Ascending aorta (tissue), 2 donors: Measurements from ENCODE around the gene TCERG1L. TPM values are rescaled to one million over a fixed set of nuclear protein-coding genes. Genes with fewer than 3 reads are reported as not detected.

Experiments used
- DNase-seq, 2 donors: peaks; one replicate each; pipeline ENCODE4 v3.0.0-alpha.2; 2019; ENCODE audit warnings: low spot score in 2 of 2
- H3K27ac ChIP-seq, 2 donors: fragments of 200-600 bp; sonication (generic); one replicate each; pipeline ENCODE4 v1.5.1; 2016 to 2017; ENCODE audit warnings: mild to moderate bottlenecking in 1 of 2
- H3K27me3 ChIP-seq: fragments of 200-600 bp; sonication (generic); one replicate; pipeline ENCODE4 v1.5.1; 2017
- H3K36me3 ChIP-seq, 2 donors: fragments of 200-600 bp; sonication (generic); one replicate each; pipeline ENCODE4 v1.5.1; 2016
- H3K4me1 ChIP-seq, 2 donors: fragments of 200-600 bp; sonication (generic); one replicate each; pipeline ENCODE4 v1.5.1; 2016 to 2017; ENCODE audit warnings: mild to moderate bottlenecking in 1 of 2
- H3K4me3 ChIP-seq, 2 donors: fragments of 200-600 bp; sonication (generic); one replicate each; pipeline ENCODE4 v1.5.1; 2016 to 2017; ENCODE audit warnings: mild to moderate bottlenecking in 1 of 2
- H3K9me3 ChIP-seq, 2 donors: fragments of 200-600 bp; sonication (generic); one replicate each; pipeline ENCODE4 v1.5.1; 2016
- CTCF ChIP-seq, 3 experiments: fragments of 200-600 bp in 2 of 3; fragments of 450-650 bp in 1 of 3; sonication (generic) in 2 of 3; IDR thresholded peaks; one replicate each; pipeline ENCODE4 v1.5.1; 2016 to 2019; ENCODE audit warnings: antibody characterized with exemption in 3 of 3, mild to moderate bottlenecking in 1 of 3, moderate library complexity in 1 of 3
- intact Hi-C: fragments of 100-400 bp; cut with DNase I; formaldehyde crosslinking; loops from one replicate; pipeline ENCODE4 v1.15.1; 2023
- total RNA-seq: library from RNA; depleted of rRNA; stranded (reverse); fragments of >200 nt; gene quantifications from one replicate; pipeline ENCODE4 v1.1.0, GENCODE V29; 2016

The TCERG1L gene
- total RNA-seq, 1 donor from 2014 or later = not detected

GRCh38 chr10:131099028-131099726, 212.3 kb downstream of the TCERG1L start:
- no peaks in the 10 kb centered on the region for H3K4me1 ChIP-seq
- DNase-seq = no peak
- no peak overlapping the region for H3K4me3 ChIP-seq
- no peaks in the 10 kb centered on the region for H3K9me3 ChIP-seq
- no peak for TF ChIP-seq CTCF (IDR thresholded peaks at IDR 0.05)
- H3K27ac ChIP-seq = no peak overlapping the region
- H3K36me3 ChIP-seq = no peaks in the 10 kb centered on the region
- H3K27me3 ChIP-seq = no peaks in the 10 kb centered on the region
- intact Hi-C loops = no loop called here

GRCh38 chr10:131098416-131098952, 213.0 kb downstream of the TCERG1L start:
- Histone ChIP-seq H3K27ac (no peak overlapping the region), H3K36me3 (no peaks in the 10 kb centered on the region), H3K4me3 (no peak overlapping the region), H3K27me3 (no peaks in the 10 kb centered on the region), H3K9me3 (no peaks in the 10 kb centered on the region), H3K4me1 (no peaks in the 10 kb centered on the region)
- intact Hi-C loops = no loop called here
- DNase-seq = no peak
- TF ChIP-seq CTCF (IDR thresholded peaks at IDR 0.05) = no peak

GRCh38 chr10:131096031-131096430, 215.5 kb downstream of the TCERG1L start:
- H3K4me3 ChIP-seq = no peak overlapping the region
- H3K36me3 ChIP-seq = no peaks in the 10 kb centered on the region
- H3K27ac ChIP-seq = no peak overlapping the region
- H3K4me1 ChIP-seq = no peaks in the 10 kb centered on the region
- no peak for TF ChIP-seq CTCF (IDR thresholded peaks at IDR 0.05)
- no peak for DNase-seq
- intact Hi-C loops = no loop called here
- H3K9me3 ChIP-seq = no peaks in the 10 kb centered on the region
- H3K27me3 ChIP-seq = no peaks in the 10 kb centered on the region

GRCh38 chr10:131095313-131095580, 216.3 kb downstream of the TCERG1L start:
- intact Hi-C loops = no loop called here
- H3K27me3 ChIP-seq = no peaks in the 10 kb centered on the region
- TF ChIP-seq CTCF (IDR thresholded peaks at IDR 0.05) = no peak
- no peak for DNase-seq
- H3K9me3 ChIP-seq = no peaks in the 10 kb centered on the region
- H3K4me1 ChIP-seq = no peaks in the 10 kb centered on the region
- no peak overlapping the region for H3K27ac ChIP-seq
- no peak overlapping the region for H3K4me3 ChIP-seq
- H3K36me3 ChIP-seq = no peaks in the 10 kb centered on the region

GRCh38 chr10:131094527-131095312, 216.8 kb downstream of the TCERG1L start:
- intact Hi-C loops = no loop called here
- Histone ChIP-seq H3K4me3 (no peak overlapping the region), H3K4me1 (no peaks in the 10 kb centered on the region), H3K27ac (no peak overlapping the region), H3K27me3 (no peaks in the 10 kb centered on the region), H3K36me3 (no peaks in the 10 kb centered on the region), H3K9me3 (no peaks in the 10 kb centered on the region)
- DNase-seq = no peak
- no peak for TF ChIP-seq CTCF (IDR thresholded peaks at IDR 0.05)
